ENCODE results near the gene FLAD1. TPM values are rescaled to one million over a fixed set of nuclear protein-coding genes. Genes with fewer than 3 reads are reported as not detected.

Gene FLAD1
- total RNA-seq, 1 experiment from 2014 or later: 97.0 TPM

DNA sequence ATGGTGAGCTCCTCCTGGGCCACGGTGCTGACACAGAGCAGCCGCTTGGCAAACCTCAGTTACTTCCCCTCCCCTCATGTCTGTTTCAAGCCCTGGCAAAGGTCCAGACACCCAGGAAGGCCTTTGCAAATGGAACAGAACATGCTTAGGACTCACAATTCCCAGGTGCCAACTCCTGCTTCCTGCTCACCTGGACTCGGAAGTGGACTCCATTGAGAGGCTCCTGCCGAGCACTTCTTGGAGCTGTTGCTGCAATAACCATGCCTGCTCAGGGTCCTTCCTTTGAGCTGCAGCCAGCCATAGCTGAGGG is 39.7 kb downstream of the FLAD1 start:
- Histone ChIP-seq H2BK20ac (ENCODE audit: low read depth, low read length, poor library complexity, severe bottlenecking) (no peak overlapping the region), H3K9ac (ENCODE audit: extremely low read depth, insufficient read length, low read length) (no peak overlapping the region), H2BK15ac (ENCODE audit: low read depth, low read length) (no peak overlapping the region), H4K5ac (ENCODE audit: insufficient read length, low read depth, low read length) (no peak overlapping the region), H3K27ac (ENCODE audit: insufficient read length, low read depth, low read length) (no peak overlapping the region), H3K14ac (ENCODE audit: insufficient read depth, low read length) (no peak overlapping the region), H3K4me1 (ENCODE audit: insufficient read depth, low read length) (no peaks in the 10 kb centered on the region), H2BK120ac (ENCODE audit: low read depth, low read length, poor library complexity, severe bottlenecking) (no peak overlapping the region), H3K27me3 (ENCODE audit: insufficient read depth, low read length) (no peaks in the 10 kb centered on the region), H2AK5ac (ENCODE audit: insufficient read length, low read length) (no peak overlapping the region), H3K9me3 (ENCODE audit: control insufficient read depth, low read depth, low read length) (no peaks in the 10 kb centered on the region), H4K8ac (replicated peaks; ENCODE audit: insufficient read length, low read depth, low read length) (no peak overlapping the region), H3K18ac (ENCODE audit: insufficient read length, low read depth, low read length) (no peak overlapping the region), H3T11ph (ENCODE audit: low read length) (no peak overlapping the region), H3K4me2 (ENCODE audit: insufficient read depth, insufficient read length, low read length) (no peak overlapping the region), H3K23ac (ENCODE audit: insufficient read length, low read depth, low read length) (no peak overlapping the region), H2BK5ac (ENCODE audit: insufficient read length, low read length) (no peak overlapping the region), H4K91ac (ENCODE audit: insufficient read length, low read depth, low read length) (no peak overlapping the region), H2BK12ac (ENCODE audit: insufficient read length, low read depth, low read length) (no peak overlapping the region), H3K56ac (ENCODE audit: insufficient read length, low read depth, low read length) (no peak overlapping the region), H4K20me1 (ENCODE audit: control insufficient read depth, insufficient read depth, insufficient read length) (no peaks in the 10 kb centered on the region), H3K79me2 (ENCODE audit: insufficient read depth, low read length) (no peaks in the 10 kb centered on the region), H3K23me2 (ENCODE audit: insufficient read length, low read depth, low read length, poor library complexity, severe bottlenecking) (no peaks in the 10 kb centered on the region), H2AFZ (ENCODE audit: low read length) (no peak overlapping the region), H3K4ac (ENCODE audit: low read depth, low read length) (no peak overlapping the region), H3K79me1 (ENCODE audit: insufficient read depth, low read depth, low read length, poor library complexity, severe bottlenecking) (no peaks in the 10 kb centered on the region)
- Mint-ChIP-seq H3K4me1 (peaks cover 21 to 40% of the 10 kb centered on the region in 2 experiments), H3K36me3 (ENCODE audit: insufficient read depth in 1 of 3, low read depth in 3 of 3) (peaks cover 0 to 6% (median 6%) of the 10 kb centered on the region in 3 experiments; a peak in 1 of 7 replicates), H3K4me3 (no peak overlapping the region; a peak in 1 of 5 replicates), H3K9me3 (no peaks in the 10 kb centered on the region), H3K27me3 (ENCODE audit: low read depth) (peaks cover 12% of the 10 kb centered on the region), H3K27ac (no peak overlapping the region; a peak in 1 of 7 replicates)
- no peak for DNase-seq
- WGBS (ENCODE audit: extremely low coverage, insufficient read length, low lambda C conversion rate): no CpG with 5 or more reads among the region's 4 CpGs
- TF ChIP-seq, protein P1, sequence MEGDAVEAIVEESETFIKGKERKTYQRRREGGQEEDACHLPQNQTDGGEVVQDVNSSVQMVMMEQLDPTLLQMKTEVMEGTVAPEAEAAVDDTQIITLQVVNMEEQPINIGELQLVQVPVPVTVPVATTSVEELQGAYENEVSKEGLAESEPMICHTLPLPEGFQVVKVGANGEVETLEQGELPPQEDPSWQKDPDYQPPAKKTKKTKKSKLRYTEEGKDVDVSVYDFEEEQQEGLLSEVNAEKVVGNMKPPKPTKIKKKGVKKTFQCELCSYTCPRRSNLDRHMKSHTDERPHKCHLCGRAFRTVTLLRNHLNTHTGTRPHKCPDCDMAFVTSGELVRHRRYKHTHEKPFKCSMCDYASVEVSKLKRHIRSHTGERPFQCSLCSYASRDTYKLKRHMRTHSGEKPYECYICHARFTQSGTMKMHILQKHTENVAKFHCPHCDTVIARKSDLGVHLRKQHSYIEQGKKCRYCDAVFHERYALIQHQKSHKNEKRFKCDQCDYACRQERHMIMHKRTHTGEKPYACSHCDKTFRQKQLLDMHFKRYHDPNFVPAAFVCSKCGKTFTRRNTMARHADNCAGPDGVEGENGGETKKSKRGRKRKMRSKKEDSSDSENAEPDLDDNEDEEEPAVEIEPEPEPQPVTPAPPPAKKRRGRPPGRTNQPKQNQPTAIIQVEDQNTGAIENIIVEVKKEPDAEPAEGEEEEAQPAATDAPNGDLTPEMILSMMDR (conservative IDR thresholded peaks at IDR 0.05): no peak

Data from H9 (cell line).